ENCODE data around the gene UROC1. TPM values are rescaled to one million over a fixed set of nuclear protein-coding genes. Genes with fewer than 3 reads are reported as not detected.

Gene UROC1
- total RNA-seq, 1 experiment from 2014 or later: not detected

GRCh38 chr3:126496894-126497850 is 20.4 kb downstream of the UROC1 start:
- Histone ChIP-seq H3K36me3 (ENCODE audit: control insufficient read depth in 1 of 2, insufficient read depth in 2 of 2, low read length in 2 of 2) (no peaks in the 10 kb centered on the region), H3K9me3 (ENCODE audit: control insufficient read depth in 1 of 2, insufficient read depth in 1 of 2, low read depth in 1 of 2, low read length in 2 of 2) (no peaks in the 10 kb centered on the region), H3K79me2 (ENCODE audit: insufficient read depth, low read length) (no peaks in the 10 kb centered on the region), H3K9me2 (ENCODE audit: insufficient read depth) (no peaks in the 10 kb centered on the region), H3K9ac (ENCODE audit: low read length) (no peak overlapping the region), H3K4me3 (replicated peaks in 1 of 2; ENCODE audit: low read depth in 1 of 2, low read length in 2 of 2) (no peak overlapping the region), H4K20me1 (ENCODE audit: insufficient read depth) (no peaks in the 10 kb centered on the region), H3K27ac (ENCODE audit: low read depth, low read length) (no peak overlapping the region), H3K4me1 (ENCODE audit: control insufficient read depth in 1 of 2, insufficient read depth in 2 of 2, low read length in 2 of 2) (no peaks in the 10 kb centered on the region), H3K4me2 (ENCODE audit: low read length) (no peak overlapping the region), H2AFZ (ENCODE audit: low read depth, low read length, poor library complexity, severe bottlenecking) (no peak overlapping the region), H3K27me3 (ENCODE audit: insufficient read depth, low read length) (no peaks in the 10 kb centered on the region)
- TF ChIP-seq JUND (IDR thresholded peaks at IDR 0.05) (no peak), SP1 (IDR thresholded peaks at IDR 0.05; ENCODE audit: low read depth) (no peak), CBX3 (IDR thresholded peaks at IDR 0.05; ENCODE audit: low read depth) (no peak), MAX (IDR thresholded peaks at IDR 0.05) (no peak), EZH2phosphoT487 (IDR thresholded peaks at IDR 0.05; ENCODE audit: borderline replicate concordance) (no peak), REST (IDR thresholded peaks at IDR 0.05; ENCODE audit: low read depth) (no peak), YY1 (IDR thresholded peaks at IDR 0.05; ENCODE audit: extremely low read depth, insufficient replicate concordance, low read depth, low read length) (no peak), CEBPB (IDR thresholded peaks at IDR 0.05; ENCODE audit: low read depth) (no peak), ZNF274 (IDR thresholded peaks at IDR 0.05; ENCODE audit: low read depth, low read length) (no peak), ELF1 (IDR thresholded peaks at IDR 0.05; ENCODE audit: borderline replicate concordance, low read depth) (no peak), ZFX (IDR thresholded peaks at IDR 0.05) (no peak), EGR1 (IDR thresholded peaks at IDR 0.05; ENCODE audit: low read depth) (no peak), CTCF (IDR thresholded peaks at IDR 0.05 in 2 of 3, conservative IDR thresholded peaks at IDR 0.05 in 1 of 3; ENCODE audit: borderline replicate concordance in 1 of 3, insufficient read depth in 1 of 3, low read depth in 2 of 3, low read length in 2 of 3) (no peak), SIN3A (IDR thresholded peaks at IDR 0.05; ENCODE audit: low read depth) (no peak), RAD21 (IDR thresholded peaks at IDR 0.05; ENCODE audit: low read depth) (no peak), TCF7L2 (IDR thresholded peaks at IDR 0.05; ENCODE audit: borderline replicate concordance, extremely low read depth, insufficient read depth, insufficient read length) (no peak), POLR2AphosphoS5 (IDR thresholded peaks at IDR 0.05; ENCODE audit: low read depth, low read length) (no peak)
- TF ChIP-seq, protein P1, sequence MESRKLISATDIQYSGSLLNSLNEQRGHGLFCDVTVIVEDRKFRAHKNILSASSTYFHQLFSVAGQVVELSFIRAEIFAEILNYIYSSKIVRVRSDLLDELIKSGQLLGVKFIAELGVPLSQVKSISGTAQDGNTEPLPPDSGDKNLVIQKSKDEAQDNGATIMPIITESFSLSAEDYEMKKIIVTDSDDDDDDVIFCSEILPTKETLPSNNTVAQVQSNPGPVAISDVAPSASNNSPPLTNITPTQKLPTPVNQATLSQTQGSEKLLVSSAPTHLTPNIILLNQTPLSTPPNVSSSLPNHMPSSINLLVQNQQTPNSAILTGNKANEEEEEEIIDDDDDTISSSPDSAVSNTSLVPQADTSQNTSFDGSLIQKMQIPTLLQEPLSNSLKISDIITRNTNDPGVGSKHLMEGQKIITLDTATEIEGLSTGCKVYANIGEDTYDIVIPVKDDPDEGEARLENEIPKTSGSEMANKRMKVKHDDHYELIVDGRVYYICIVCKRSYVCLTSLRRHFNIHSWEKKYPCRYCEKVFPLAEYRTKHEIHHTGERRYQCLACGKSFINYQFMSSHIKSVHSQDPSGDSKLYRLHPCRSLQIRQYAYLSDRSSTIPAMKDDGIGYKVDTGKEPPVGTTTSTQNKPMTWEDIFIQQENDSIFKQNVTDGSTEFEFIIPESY (IDR thresholded peaks at IDR 0.05; ENCODE audit: extremely low read depth, insufficient replicate concordance, low read length): no peak
- ATAC-seq (no peak), DNase-seq (ENCODE audit: low read depth, low spot score) (no peak)
- RAD21 ChIA-PET (ENCODE audit: low non-redundant PET in 1 of 2, low total read pairs in 2 of 2, uncharacterized antibody in 2 of 2, unreplicated experiment in 2 of 2): no interaction called here
- intact Hi-C loops (cut with micrococcal nuclease): no loop called here
- CTCF ChIA-PET: no interaction called here
- BruUV-seq (replicated peaks): no TSS peak
- POLR2A ChIA-PET: no interaction called here

Measured in HCT116 (cell line).